Neural cell (in vitro differentiated cells): ENCODE data around the gene BCHE. TPM values are rescaled to one million over a fixed set of nuclear protein-coding genes. Genes with fewer than 3 reads are reported as not detected.

ENCODE experiments used
- H2AFZ ChIP-seq: fragments of 200-600, 300-800 bp; sonication (generic), shearing (Covaris generic); 2 replicates; pipeline ENCODE4 v1.6.0; 2014; ENCODE audit warnings: low read depth, mild to moderate bottlenecking, antibody characterized with exemption, low read length, moderate library complexity
- H3F3A ChIP-seq: fragments of 200-600 bp; shearing (Covaris generic); 2 replicates; pipeline ENCODE4 v1.6.1; 2016; ENCODE audit warnings: mild to moderate bottlenecking, moderate library complexity, mixed read lengths, antibody characterized with exemption, low read length; ENCODE audit not compliant: insufficient read depth, poor library complexity, severe bottlenecking
- H3K27ac ChIP-seq: fragments of 200-600, 300-800 bp; sonication (generic), shearing (Covaris generic); 2 replicates; pipeline ENCODE4 v1.5.1; 2014; ENCODE audit warnings: mild to moderate bottlenecking, low read length, moderate library complexity
- H3K27me3 ChIP-seq: fragments of 300-800, 200-600 bp; sonication (generic), shearing (Covaris generic); 2 replicates; pipeline ENCODE4 v1.6.0; 2014; ENCODE audit warnings: mild to moderate bottlenecking, low read depth, low read length, moderate library complexity; ENCODE audit not compliant: insufficient read depth
- H3K36me3 ChIP-seq: fragments of 300-800, 200-600 bp; sonication (generic), shearing (Covaris generic); 2 replicates; pipeline ENCODE4 v1.5.1; 2014; ENCODE audit warnings: mild to moderate bottlenecking, antibody characterized with exemption, low read length, moderate library complexity; ENCODE audit not compliant: insufficient read depth
- H3K4me2 ChIP-seq: fragments of 300-800, 200-600 bp; sonication (generic), shearing (Covaris generic); 2 replicates; pipeline ENCODE4 v1.6.0; 2014; ENCODE audit warnings: mild to moderate bottlenecking, low read length
- H3K4me3 ChIP-seq: fragments of 300-800, 200-600 bp; sonication (generic), shearing (Covaris generic); 2 replicates; pipeline ENCODE4 v1.5.1; 2014; ENCODE audit warnings: mild to moderate bottlenecking, low read length, moderate library complexity
- H3K79me2 ChIP-seq: fragments of 200-600 bp; shearing (Covaris generic); replicated peaks from 2 replicates; pipeline ENCODE4 v1.6.0; 2014; ENCODE audit warnings: mild to moderate bottlenecking, low read length, moderate library complexity; ENCODE audit not compliant: insufficient read depth
- H3K9ac ChIP-seq: fragments of 300-800, 200-600 bp; sonication (generic), shearing (Covaris generic); 2 replicates; pipeline ENCODE4 v1.6.1; 2016; ENCODE audit warnings: mild to moderate bottlenecking, low read length, mixed read lengths
- H3K9me2 ChIP-seq: fragments of 200-600 bp; shearing (Covaris generic); 2 replicates; pipeline ENCODE4 v1.6.1; 2016; ENCODE audit warnings: mild to moderate bottlenecking, low read length, mixed read lengths; ENCODE audit not compliant: insufficient read depth
- H3K9me3 ChIP-seq: fragments of 200-600, 300-800 bp; sonication (generic), shearing (Covaris generic); 2 replicates; pipeline ENCODE4 v1.6.1; 2016; ENCODE audit warnings: mild to moderate bottlenecking, mixed run types, low read length, moderate library complexity, mixed read lengths
- H4K20me1 ChIP-seq: fragments of 200-600 bp; shearing (Covaris generic); 2 replicates; pipeline ENCODE4 v1.6.1; 2016; ENCODE audit warnings: mild to moderate bottlenecking, mixed run types; ENCODE audit not compliant: insufficient read depth
- EP300 ChIP-seq: fragments of 450-650 bp; conservative IDR thresholded peaks from 2 replicates; pipeline ENCODE4 v1.6.1; 2014; ENCODE audit warnings: antibody characterized with exemption, mild to moderate bottlenecking, moderate library complexity; ENCODE audit not compliant: poor library complexity, severe bottlenecking
- EZH2 ChIP-seq: fragments of 200-600, 300-800 bp; shearing (Covaris generic), sonication (generic); IDR thresholded peaks from 2 replicates; pipeline ENCODE4 v1.6.1; 2014; ENCODE audit warnings: antibody characterized with exemption, low read length, borderline replicate concordance, mild to moderate bottlenecking; ENCODE audit not compliant: insufficient read depth, poor library complexity, severe bottlenecking
- MXI1 ChIP-seq: fragments of 450-650 bp; conservative IDR thresholded peaks from 2 replicates; pipeline ENCODE4 v1.6.1; 2014; ENCODE audit warnings: antibody characterized with exemption, mild to moderate bottlenecking; ENCODE audit not compliant: poor library complexity, severe bottlenecking
- POLR2AphosphoS5 ChIP-seq: IDR thresholded peaks from 2 replicates; pipeline ENCODE4 v1.6.1; 2012
- RAD21 ChIP-seq: fragments of 450-650 bp; conservative IDR thresholded peaks from 2 replicates; pipeline ENCODE4 v1.6.1; 2014; ENCODE audit warnings: antibody characterized with exemption, mild to moderate bottlenecking, moderate library complexity
- SMC3 ChIP-seq: fragments of 450-650 bp; conservative IDR thresholded peaks from 2 replicates; pipeline ENCODE4 v1.6.1; 2014; ENCODE audit warnings: antibody characterized with exemption, mild to moderate bottlenecking, moderate library complexity; ENCODE audit not compliant: poor library complexity
- TAF1 ChIP-seq: IDR thresholded peaks from 2 replicates; pipeline ENCODE4 v1.6.1; 2012; ENCODE audit warnings: low read depth
- polyA plus RNA-seq: library from polyadenylated mRNA; depleted of rRNA; stranded (reverse); fragments of >200 nt; gene quantifications from 2 replicates; pipeline ENCODE4 v1.2.3, GENCODE V29; 2014
- TF ChIP-seq, protein P1 (sequence below): IDR thresholded peaks from 2 replicates; pipeline ENCODE4 v1.6.1; 2012; ENCODE audit warnings: borderline replicate concordance
- TF ChIP-seq, protein P2 (sequence below): fragments of 450-650 bp; IDR thresholded peaks from 2 replicates; pipeline ENCODE4 v1.5.1; 2014; ENCODE audit warnings: antibody characterized with exemption, mild to moderate bottlenecking, moderate library complexity; ENCODE audit not compliant: poor library complexity, severe bottlenecking

The BCHE gene
- polyA plus RNA-seq, 1 donor from 2014 or later: 2.6 TPM

DNA sequence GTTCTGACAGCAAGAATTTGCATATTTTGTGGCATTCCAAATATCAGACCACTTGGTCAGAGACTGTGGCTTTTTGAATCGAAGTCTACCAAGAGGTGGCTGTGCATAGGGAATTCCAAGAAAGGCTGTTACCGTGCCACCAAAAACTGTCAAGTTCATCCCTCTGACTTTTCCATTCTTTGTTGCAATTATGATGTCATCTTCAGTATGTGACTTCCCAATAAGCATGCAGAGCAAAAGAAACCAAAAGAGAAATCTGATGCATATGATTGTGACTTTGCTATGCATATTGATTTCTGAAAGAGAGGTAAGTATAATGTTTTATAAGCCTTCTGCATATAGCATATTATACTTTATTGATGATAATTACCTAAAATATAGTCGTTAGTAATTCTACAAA, 6.5 kb downstream of the BCHE start:
- Histone ChIP-seq H4K20me1 (no peaks in the 10 kb centered on the region), H3K4me3 (no peak overlapping the region), H3K36me3 (no peaks in the 10 kb centered on the region), H3K9ac (no peak overlapping the region), H3K4me2 (no peak overlapping the region), H3K9me3 (no peaks in the 10 kb centered on the region), H3F3A (no peaks in the 10 kb centered on the region), H3K9me2 (no peaks in the 10 kb centered on the region), H2AFZ (no peak overlapping the region), H3K27ac (no peak overlapping the region), H3K27me3 (no peaks in the 10 kb centered on the region), H3K79me2 (no peaks in the 10 kb centered on the region)
- TF ChIP-seq EZH2 (no peak), POLR2AphosphoS5 (no peak), RAD21 (no peak), SMC3 (no peak), MXI1 (no peak), EP300 (no peak), TAF1 (no peak)
- TF ChIP-seq, protein P1, sequence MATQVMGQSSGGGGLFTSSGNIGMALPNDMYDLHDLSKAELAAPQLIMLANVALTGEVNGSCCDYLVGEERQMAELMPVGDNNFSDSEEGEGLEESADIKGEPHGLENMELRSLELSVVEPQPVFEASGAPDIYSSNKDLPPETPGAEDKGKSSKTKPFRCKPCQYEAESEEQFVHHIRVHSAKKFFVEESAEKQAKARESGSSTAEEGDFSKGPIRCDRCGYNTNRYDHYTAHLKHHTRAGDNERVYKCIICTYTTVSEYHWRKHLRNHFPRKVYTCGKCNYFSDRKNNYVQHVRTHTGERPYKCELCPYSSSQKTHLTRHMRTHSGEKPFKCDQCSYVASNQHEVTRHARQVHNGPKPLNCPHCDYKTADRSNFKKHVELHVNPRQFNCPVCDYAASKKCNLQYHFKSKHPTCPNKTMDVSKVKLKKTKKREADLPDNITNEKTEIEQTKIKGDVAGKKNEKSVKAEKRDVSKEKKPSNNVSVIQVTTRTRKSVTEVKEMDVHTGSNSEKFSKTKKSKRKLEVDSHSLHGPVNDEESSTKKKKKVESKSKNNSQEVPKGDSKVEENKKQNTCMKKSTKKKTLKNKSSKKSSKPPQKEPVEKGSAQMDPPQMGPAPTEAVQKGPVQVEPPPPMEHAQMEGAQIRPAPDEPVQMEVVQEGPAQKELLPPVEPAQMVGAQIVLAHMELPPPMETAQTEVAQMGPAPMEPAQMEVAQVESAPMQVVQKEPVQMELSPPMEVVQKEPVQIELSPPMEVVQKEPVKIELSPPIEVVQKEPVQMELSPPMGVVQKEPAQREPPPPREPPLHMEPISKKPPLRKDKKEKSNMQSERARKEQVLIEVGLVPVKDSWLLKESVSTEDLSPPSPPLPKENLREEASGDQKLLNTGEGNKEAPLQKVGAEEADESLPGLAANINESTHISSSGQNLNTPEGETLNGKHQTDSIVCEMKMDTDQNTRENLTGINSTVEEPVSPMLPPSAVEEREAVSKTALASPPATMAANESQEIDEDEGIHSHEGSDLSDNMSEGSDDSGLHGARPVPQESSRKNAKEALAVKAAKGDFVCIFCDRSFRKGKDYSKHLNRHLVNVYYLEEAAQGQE: no peak
- TF ChIP-seq, protein P2, sequence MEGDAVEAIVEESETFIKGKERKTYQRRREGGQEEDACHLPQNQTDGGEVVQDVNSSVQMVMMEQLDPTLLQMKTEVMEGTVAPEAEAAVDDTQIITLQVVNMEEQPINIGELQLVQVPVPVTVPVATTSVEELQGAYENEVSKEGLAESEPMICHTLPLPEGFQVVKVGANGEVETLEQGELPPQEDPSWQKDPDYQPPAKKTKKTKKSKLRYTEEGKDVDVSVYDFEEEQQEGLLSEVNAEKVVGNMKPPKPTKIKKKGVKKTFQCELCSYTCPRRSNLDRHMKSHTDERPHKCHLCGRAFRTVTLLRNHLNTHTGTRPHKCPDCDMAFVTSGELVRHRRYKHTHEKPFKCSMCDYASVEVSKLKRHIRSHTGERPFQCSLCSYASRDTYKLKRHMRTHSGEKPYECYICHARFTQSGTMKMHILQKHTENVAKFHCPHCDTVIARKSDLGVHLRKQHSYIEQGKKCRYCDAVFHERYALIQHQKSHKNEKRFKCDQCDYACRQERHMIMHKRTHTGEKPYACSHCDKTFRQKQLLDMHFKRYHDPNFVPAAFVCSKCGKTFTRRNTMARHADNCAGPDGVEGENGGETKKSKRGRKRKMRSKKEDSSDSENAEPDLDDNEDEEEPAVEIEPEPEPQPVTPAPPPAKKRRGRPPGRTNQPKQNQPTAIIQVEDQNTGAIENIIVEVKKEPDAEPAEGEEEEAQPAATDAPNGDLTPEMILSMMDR: no peak

DNA sequence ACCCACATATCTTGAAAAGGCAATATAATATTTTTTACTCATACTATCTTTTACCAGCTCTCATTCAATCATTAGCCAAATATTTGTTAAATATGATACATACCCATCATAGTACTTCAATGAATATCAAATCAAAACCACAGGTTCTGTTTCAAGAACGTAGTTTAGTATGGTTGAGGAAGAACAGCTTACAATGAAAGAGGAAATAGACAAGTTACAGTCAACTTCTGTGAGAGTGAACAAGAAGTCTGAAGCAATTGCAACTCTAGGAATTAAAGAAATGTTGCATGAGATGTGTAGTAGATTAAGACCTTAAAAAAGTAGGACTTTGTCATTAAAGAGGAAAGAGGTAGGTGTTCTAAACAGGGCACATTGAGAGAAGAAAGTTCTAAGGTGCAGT, 9.3 kb downstream of the BCHE start:
- H3K36me3 ChIP-seq: no peaks in the 10 kb centered on the region
- H3K79me2 ChIP-seq: no peaks in the 10 kb centered on the region
- no peak overlapping the region for H2AFZ ChIP-seq
- H4K20me1 ChIP-seq: no peaks in the 10 kb centered on the region
- no peak overlapping the region for H3K27ac ChIP-seq
- no peak overlapping the region for H3K4me2 ChIP-seq
- H3K9me3 ChIP-seq: no peaks in the 10 kb centered on the region
- no peak for TF ChIP-seq EP300
- TF ChIP-seq, protein P2: no peak
- no peak for TF ChIP-seq POLR2AphosphoS5
- TF ChIP-seq, protein P1: no peak
- TF ChIP-seq MXI1: no peak
- no peak overlapping the region for H3K9ac ChIP-seq
- H3F3A ChIP-seq: no peaks in the 10 kb centered on the region
- no peaks in the 10 kb centered on the region for H3K9me2 ChIP-seq
- H3K4me3 ChIP-seq: no peak overlapping the region
- H3K27me3 ChIP-seq: no peaks in the 10 kb centered on the region
